Keratinocyte (primary cell): ENCODE measurements around the gene KIAA1217. TPM values are rescaled to one million over a fixed set of nuclear protein-coding genes. Genes with fewer than 3 reads are reported as not detected.

ENCODE experiments used
- DNase-seq: peaks from one replicate; pipeline ENCODE4 v3.0.0-alpha.2; 2011; ENCODE audit warnings: low read depth, missing footprints, low spot score
- FAIRE-seq: peaks from 2 replicates; lab custom pipeline; 2011; peaks lifted over from hg19 to GRCh38; lab: Jason Lieb, UNC
- H2AFZ ChIP-seq: 2 replicates; pipeline ENCODE4 v1.6.0; 2012; ENCODE audit warnings: low read length, control low read depth, inconsistent platforms; ENCODE audit not compliant: control insufficient read depth
- H3K27ac ChIP-seq: 2 replicates; pipeline ENCODE4 v1.5.1; 2011; ENCODE audit warnings: low read length; ENCODE audit not compliant: control insufficient read depth, insufficient read depth
- H3K27me3 ChIP-seq: 3 replicates; pipeline ENCODE4 v1.6.0; 2011; ENCODE audit warnings: low read length; ENCODE audit not compliant: control insufficient read depth, insufficient read depth; ENCODE audit errors: extremely low read depth
- H3K36me3 ChIP-seq, 2 experiments: 2 replicates in 1 of 2; 3 replicates in 1 of 2; pipeline ENCODE4 v1.5.1; 2011; ENCODE audit warnings: low read length in 2 of 2, mild to moderate bottlenecking in 1 of 2; ENCODE audit not compliant: control insufficient read depth in 2 of 2, insufficient read depth in 2 of 2; ENCODE audit errors: extremely low read depth in 1 of 2
- H3K4me1 ChIP-seq: 3 replicates; pipeline ENCODE4 v1.5.1; 2011; ENCODE audit warnings: low read length; ENCODE audit not compliant: control insufficient read depth, insufficient read depth; ENCODE audit errors: extremely low read depth
- H3K4me2 ChIP-seq: 3 replicates; pipeline ENCODE4 v1.6.0; 2011; ENCODE audit warnings: low read depth, low read length; ENCODE audit not compliant: control insufficient read depth, insufficient read depth; ENCODE audit errors: extremely low read depth
- H3K4me3 ChIP-seq, 3 experiments: fragments of 200-600 bp in 1 of 3; sonication (generic) in 1 of 3; 2 replicates in 2 of 3; 3 replicates in 1 of 3; pipeline ENCODE4 v1.5.1; 2011 to 2016; ENCODE audit warnings: low read length in 3 of 3, mild to moderate bottlenecking in 3 of 3, control low read depth in 2 of 3, inconsistent platforms in 1 of 3, low read depth in 1 of 3, mixed read lengths in 1 of 3, mixed run types in 1 of 3, moderate library complexity in 1 of 3; ENCODE audit not compliant: control insufficient read depth in 2 of 3, insufficient read depth in 2 of 3; ENCODE audit errors: extremely low read depth in 1 of 3
- H3K79me2 ChIP-seq: 2 replicates; pipeline ENCODE4 v1.6.0; 2012; ENCODE audit warnings: low read length; ENCODE audit not compliant: control insufficient read depth, insufficient read depth
- H3K9ac ChIP-seq: 3 replicates; pipeline ENCODE4 v1.6.0; 2011; ENCODE audit warnings: low read length; ENCODE audit not compliant: control insufficient read depth, insufficient read depth; ENCODE audit errors: extremely low read depth
- H3K9me1 ChIP-seq: 3 replicates; pipeline ENCODE4 v1.6.0; 2011; ENCODE audit warnings: low read length; ENCODE audit not compliant: control insufficient read depth, insufficient read depth; ENCODE audit errors: extremely low read depth
- H3K9me3 ChIP-seq: 2 replicates; pipeline ENCODE4 v1.5.1; 2012; ENCODE audit warnings: low read depth, low read length; ENCODE audit not compliant: control insufficient read depth
- H4K20me1 ChIP-seq: 3 replicates; pipeline ENCODE4 v1.6.0; 2011; ENCODE audit warnings: low read length; ENCODE audit not compliant: control insufficient read depth, insufficient read depth; ENCODE audit errors: extremely low read depth
- CTCF ChIP-seq, 3 experiments: IDR thresholded peaks in 1 of 3; conservative IDR thresholded peaks in 1 of 3; optimal IDR thresholded peaks in 1 of 3; 2 replicates in 2 of 3; 3 replicates in 1 of 3; pipeline versions ENCODE3 to v1.5.1; 2011; ENCODE audit warnings: low read length in 3 of 3, mild to moderate bottlenecking in 3 of 3, moderate library complexity in 2 of 3, control low read depth in 1 of 3, inconsistent platforms in 1 of 3; ENCODE audit not compliant: insufficient read depth in 2 of 3; ENCODE audit errors: extremely low read depth in 1 of 3
- EZH2 ChIP-seq: IDR thresholded peaks from one replicate; pipeline ENCODE4 v1.6.1; 2012; ENCODE audit warnings: inconsistent platforms, mild to moderate bottlenecking, low read length, moderate library complexity
- dilution Hi-C: fragments of 300-500 bp; cut with MboI; formaldehyde crosslinking; loops from one replicate; pipeline ENCODE4 v1.7.0; 2020; ENCODE audit warnings: low sequenced_read_pairs; ENCODE audit not compliant: extremely low pct_ligation_motif_present
- polyA plus RNA-seq, 5 experiments: library from polyadenylated mRNA; depleted of rRNA in 3 of 5; stranded (reverse) in 3 of 5; stranded (forward) in 1 of 5; unstranded in 1 of 5; fragments of >200 nt; gene quantifications; 1 replicate in 1 of 5; 2 replicates in 3 of 5; 3 replicates in 1 of 5; pipeline versions ENCODE4 v1.2.1 to v1.2.3, GENCODE V29; 2011 to 2012; ENCODE audit warnings: missing spikeins in 2 of 5, low read depth in 1 of 5, low replicate concordance in 1 of 5

Gene KIAA1217
- polyA plus RNA-seq, 1 donor (not counting 4 experiments of a cell fraction or from before 2014, with no cell fraction given), result 10.4 TPM

- Histone ChIP-seq H3K4me2 (no peak overlapping the region), H3K27ac (no peak overlapping the region), H3K27me3 (no peaks in the 10 kb centered on the region), H3K9me3 (no peaks in the 10 kb centered on the region), H3K4me3 (no peak overlapping the region), H2AFZ (no peak overlapping the region), H4K20me1 (no peaks in the 10 kb centered on the region), H3K79me2 (no peaks in the 10 kb centered on the region), H3K9ac (no peak overlapping the region), H3K4me1 (no peaks in the 10 kb centered on the region), H3K9me1 (no peaks in the 10 kb centered on the region), H3K36me3 (no peaks in the 10 kb centered on the region)
- dilution Hi-C loops, result no loop called here
- TF ChIP-seq EZH2, result no peak
- TF ChIP-seq CTCF (optimal IDR thresholded peaks at IDR 0.05 in 1 of 3, IDR thresholded peaks at IDR 0.05 in 1 of 3, conservative IDR thresholded peaks at IDR 0.05 in 1 of 3; ENCODE audit: extremely low read depth in 1 of 3, insufficient read depth in 2 of 3, low read length in 3 of 3), result no peak
- FAIRE-seq, result no peak
- DNase-seq, result no peak
These were observed 361.1 kb downstream of the KIAA1217 start for GRCh38 chr10:24569828-24570657.

- dilution Hi-C loops, result no loop called here
These were observed 361.9 kb downstream of the KIAA1217 start for GRCh38 chr10:24570658-24571426.

More at GRCh38 chr10:24570658-24571426, 361.9 kb downstream of the KIAA1217 start:
- Histone ChIP-seq H3K79me2 (no peaks in the 10 kb centered on the region), H3K9me1 (no peaks in the 10 kb centered on the region), H3K4me1 (no peaks in the 10 kb centered on the region), H4K20me1 (no peaks in the 10 kb centered on the region), H3K4me2 (no peak overlapping the region), H3K4me3 (no peak overlapping the region), H2AFZ (no peak overlapping the region), H3K36me3 (no peaks in the 10 kb centered on the region), H3K9me3 (no peaks in the 10 kb centered on the region), H3K27me3 (peaks cover 3% of the 10 kb centered on the region), H3K9ac (no peak overlapping the region), H3K27ac (no peak overlapping the region)
- TF ChIP-seq EZH2 (no peak), CTCF (optimal IDR thresholded peaks at IDR 0.05 in 1 of 3, IDR thresholded peaks at IDR 0.05 in 1 of 3, conservative IDR thresholded peaks at IDR 0.05 in 1 of 3; ENCODE audit: extremely low read depth in 1 of 3, insufficient read depth in 2 of 3, low read length in 3 of 3) (no peak)
- DNase-seq (no peak), FAIRE-seq (no peak)
